Muscle of leg (tissue), 11 donors: ENCODE results near the gene UNK. TPM values are rescaled to one million over a fixed set of nuclear protein-coding genes. Genes with fewer than 3 reads are reported as not detected.

Experiments
- DNase-seq: peaks from one replicate; pipeline ENCODE4 v3.0.0; 2013
- H3K27ac ChIP-seq: one replicate; pipeline ENCODE4 v1.5.1; 2013; ENCODE audit warnings: mild to moderate bottlenecking, low read length, control low read depth
- H3K27me3 ChIP-seq: one replicate; pipeline ENCODE4 v1.6.1; 2013; ENCODE audit warnings: low read length; ENCODE audit not compliant: control insufficient read depth, insufficient read depth
- H3K36me3 ChIP-seq: one replicate; pipeline ENCODE4 v1.6.1; 2013; ENCODE audit warnings: low read length; ENCODE audit not compliant: control insufficient read depth, insufficient read depth
- H3K4me1 ChIP-seq: one replicate; pipeline ENCODE4 v1.6.1; 2013; ENCODE audit warnings: low read length; ENCODE audit not compliant: control insufficient read depth, insufficient read depth
- H3K4me3 ChIP-seq: one replicate; pipeline ENCODE4 v1.5.1; 2013; ENCODE audit warnings: low read length, control low read depth
- H3K9me3 ChIP-seq: replicated peaks from 2 replicates; pipeline ENCODE4 v1.6.1; 2013; ENCODE audit warnings: low read depth, low read length; ENCODE audit not compliant: control insufficient read depth
- WGBS: methylation state at CpG from one replicate; pipeline ENCODE4 v1.1.5; 2013; ENCODE audit warnings: missing lambda C conversion rate; ENCODE audit not compliant: insufficient coverage; 5-methylcytosine and 5-hydroxymethylcytosine counted together
- polyA plus RNA-seq, 8 donors: library from polyadenylated mRNA; unstranded; fragments of 120-200 nt; gene quantifications; one replicate each; pipeline versions ENCODE4 v1.2.1 to v1.2.3, GENCODE V29; 2013; ENCODE audit warnings: inconsistent platforms in 1 of 8, low replicate concordance in 1 of 8; ENCODE audit not compliant: insufficient read length in 8 of 8, insufficient read depth in 1 of 8
- total RNA-seq: library from RNA; stranded (reverse); fragments of 120-200 nt; gene quantifications from one replicate; pipeline ENCODE4 v1.2.4, GENCODE V29; 2013

UNK gene
- total and polyA plus RNA-seq, 9 donors, result 18.6 to 33.8 (median 29.0) TPM

DNA sequence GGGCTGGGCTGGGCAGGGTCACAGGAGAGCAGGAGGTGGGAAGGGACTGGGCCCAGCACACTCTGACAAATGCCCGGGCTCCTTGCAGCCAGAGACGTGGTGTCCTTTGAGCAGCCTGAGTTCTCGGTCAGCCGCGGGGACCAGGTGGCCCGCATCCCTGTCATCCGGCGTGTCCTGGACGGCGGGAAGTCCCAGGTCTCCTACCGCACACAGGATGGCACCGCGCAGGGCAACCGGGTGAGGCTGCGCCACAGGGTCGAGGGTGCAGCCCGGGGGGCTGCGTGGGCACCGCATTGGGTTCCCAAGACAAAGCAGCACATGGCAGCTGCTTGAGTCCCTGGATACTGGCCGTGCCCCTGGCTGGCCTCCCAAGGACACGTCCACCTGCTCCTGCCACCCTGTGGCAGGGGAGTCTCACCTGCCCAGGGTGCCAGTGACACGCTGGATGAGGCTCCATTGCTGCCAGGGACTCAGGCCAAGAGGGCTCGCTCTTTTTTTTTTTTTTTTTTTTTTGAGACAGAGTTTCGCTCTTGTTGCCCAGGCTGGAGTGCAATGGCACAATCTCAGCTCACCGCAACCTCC is 40.9 kb upstream of the UNK start:
- peaks cover 2% of the 10 kb centered on the region for H3K4me1 ChIP-seq
- H3K27me3 ChIP-seq, result no peaks in the 10 kb centered on the region
- H3K4me3 ChIP-seq, result no peak overlapping the region
- no peaks in the 10 kb centered on the region for H3K9me3 ChIP-seq
- H3K36me3 ChIP-seq, result no peaks in the 10 kb centered on the region
- DNase-seq, result no peak
- WGBS, result 91% methylated on average over 16 of the region's 25 CpGs
- no peak overlapping the region for H3K27ac ChIP-seq

DNA sequence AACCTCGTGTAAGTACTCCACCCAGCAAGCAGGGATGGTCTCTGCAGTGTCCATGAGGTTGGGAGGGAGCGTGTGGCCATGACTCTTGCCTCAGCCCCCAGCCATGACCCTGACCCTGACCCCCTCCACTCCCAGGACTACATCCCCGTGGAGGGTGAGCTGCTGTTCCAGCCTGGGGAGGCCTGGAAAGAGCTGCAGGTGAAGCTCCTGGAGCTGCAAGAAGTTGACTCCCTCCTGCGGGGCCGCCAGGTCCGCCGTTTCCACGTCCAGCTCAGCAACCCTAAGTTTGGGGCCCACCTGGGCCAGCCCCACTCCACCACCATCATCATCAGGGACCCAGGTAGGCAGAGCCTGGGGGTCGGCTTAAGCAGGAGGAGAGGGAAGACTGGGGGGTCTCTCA is 35.9 kb upstream of the UNK start:
- 88% methylated on average over 3 of the region's 9 CpGs for WGBS

GRCh38 chr17:75749545-75750389 is 34.8 kb upstream of the UNK start:
- Histone ChIP-seq H3K9me3 (no peaks in the 10 kb centered on the region), H3K36me3 (no peaks in the 10 kb centered on the region), H3K27ac (no peak overlapping the region), H3K27me3 (no peaks in the 10 kb centered on the region), H3K4me3 (no peak overlapping the region), H3K4me1 (peaks cover 31% of the 10 kb centered on the region)
- peak; percentile 70 for DNase-seq
- 4% methylated on average over 10 of the region's 20 CpGs for WGBS

More for the DNA sequence above, 35.9 kb upstream of the UNK start:
- Histone ChIP-seq H3K27ac (no peak overlapping the region), H3K4me3 (no peak overlapping the region), H3K9me3 (no peaks in the 10 kb centered on the region), H3K4me1 (peaks cover 22% of the 10 kb centered on the region), H3K27me3 (no peaks in the 10 kb centered on the region), H3K36me3 (no peaks in the 10 kb centered on the region)
- DNase-seq, result no peak

GRCh38 chr17:75750661-75751423 is 33.8 kb upstream of the UNK start:
- Histone ChIP-seq H3K36me3 (no peaks in the 10 kb centered on the region), H3K27me3 (no peaks in the 10 kb centered on the region), H3K4me1 (peaks cover 42% of the 10 kb centered on the region), H3K9me3 (no peaks in the 10 kb centered on the region), H3K4me3 (no peak overlapping the region), H3K27ac (no peak overlapping the region)
- DNase-seq, result no peak
- 79% methylated on average over 16 of the region's 23 CpGs for WGBS

DNA sequence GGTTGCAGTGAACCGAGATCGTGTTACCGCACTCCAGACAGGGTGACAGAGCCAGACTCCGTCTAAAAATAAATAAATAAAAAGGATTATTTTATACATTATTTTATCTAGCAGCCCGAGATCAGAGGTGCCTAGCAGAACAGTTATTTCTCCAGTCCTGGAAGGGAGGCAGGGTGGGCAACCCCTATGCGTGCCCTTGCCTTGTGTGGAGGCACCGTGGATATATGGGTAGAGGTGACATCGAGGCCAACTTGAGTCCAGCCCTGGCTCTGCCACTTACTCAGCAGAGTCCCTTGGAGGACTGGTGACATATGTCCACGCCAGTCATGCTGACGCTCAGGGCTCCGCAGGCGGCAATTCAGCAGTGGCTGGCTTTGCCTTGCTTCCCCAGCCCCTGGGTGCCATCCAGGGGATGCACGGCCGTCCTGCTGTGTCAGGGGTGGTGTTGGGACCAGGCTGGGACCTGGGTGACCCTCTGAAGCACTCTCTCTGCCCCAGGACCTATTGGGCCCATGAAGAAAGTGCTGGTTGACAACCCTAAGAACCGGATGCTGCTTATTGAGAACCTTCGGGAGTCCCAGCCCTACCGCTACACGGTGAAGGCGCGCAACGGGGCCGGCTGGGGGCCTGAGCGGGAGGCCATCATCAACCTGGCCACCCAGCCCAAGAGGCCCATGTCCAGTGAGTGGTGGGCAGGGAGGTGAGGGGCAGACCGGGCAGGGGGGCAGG is 32.8 kb upstream of the UNK start:
- Histone ChIP-seq H3K9me3 (no peaks in the 10 kb centered on the region), H3K4me3 (no peak overlapping the region), H3K27me3 (no peaks in the 10 kb centered on the region), H3K4me1 (peaks cover 52% of the 10 kb centered on the region), H3K27ac (no peak overlapping the region), H3K36me3 (no peaks in the 10 kb centered on the region)
- peak; percentile 38 for DNase-seq
- 63% methylated on average over 13 of the region's 24 CpGs for WGBS

DNA sequence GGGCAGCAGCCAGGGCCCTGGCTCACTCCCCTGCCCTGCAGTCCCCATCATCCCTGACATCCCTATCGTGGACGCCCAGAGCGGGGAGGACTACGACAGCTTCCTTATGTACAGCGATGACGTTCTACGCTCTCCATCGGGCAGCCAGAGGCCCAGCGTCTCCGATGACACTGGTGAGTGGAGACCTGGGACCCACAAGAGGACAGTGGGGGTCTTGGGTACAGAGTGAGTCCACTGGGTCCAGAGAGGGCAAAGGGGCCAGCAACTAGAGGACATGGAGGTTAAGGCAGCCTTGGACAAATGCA is 32.2 kb upstream of the UNK start:
- Histone ChIP-seq H3K4me1 (peaks cover 52% of the 10 kb centered on the region), H3K27ac (no peak overlapping the region), H3K9me3 (no peaks in the 10 kb centered on the region), H3K36me3 (no peaks in the 10 kb centered on the region), H3K27me3 (no peaks in the 10 kb centered on the region), H3K4me3 (no peak overlapping the region)
- WGBS, result 81% methylated on average over 10 of the region's 10 CpGs
- no peak for DNase-seq

DNA sequence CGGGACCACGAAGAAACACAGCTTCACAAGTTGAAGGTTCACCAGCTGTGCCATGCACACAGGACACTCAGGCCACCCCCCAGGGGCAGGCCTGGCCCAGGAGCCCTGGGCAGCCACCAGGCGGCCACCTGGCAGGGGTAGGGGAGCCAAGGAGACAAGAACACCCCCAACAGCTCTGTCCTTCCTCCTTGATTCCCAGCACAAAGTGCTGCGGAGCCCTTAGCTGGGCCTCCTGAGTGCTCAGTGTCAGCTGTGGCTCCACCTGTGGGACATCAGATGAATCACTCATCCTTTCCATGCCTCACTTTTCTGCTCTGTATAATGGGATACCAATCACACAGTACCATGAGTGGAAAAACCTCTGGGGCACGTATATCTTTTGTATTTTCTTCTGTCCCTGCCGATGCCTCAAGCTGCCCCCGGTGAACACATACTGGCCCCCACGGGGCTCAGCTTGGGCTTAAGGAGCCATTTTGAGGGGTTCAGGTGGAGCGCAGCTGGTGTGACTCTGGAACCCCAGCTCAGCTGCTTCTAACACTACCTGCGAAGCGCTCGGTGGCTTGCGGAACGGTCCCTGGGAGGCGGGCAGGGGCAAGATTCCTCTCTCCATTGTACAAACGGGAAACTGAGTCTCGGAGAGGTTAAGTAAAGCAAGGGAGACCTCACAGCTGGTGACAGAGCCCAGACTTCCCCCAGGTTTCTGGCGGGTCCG is 31.6 kb upstream of the UNK start:
- DNase-seq, result peak; percentile 19
- no peaks in the 10 kb centered on the region for H3K27me3 ChIP-seq
- no peak overlapping the region for H3K27ac ChIP-seq
- 64% methylated on average over 14 of the region's 19 CpGs for WGBS
- H3K4me1 ChIP-seq, result peaks cover 49% of the 10 kb centered on the region
- H3K4me3 ChIP-seq, result peak overlapping the region; percentile 43
- H3K36me3 ChIP-seq, result peaks cover 4% of the 10 kb centered on the region
- H3K9me3 ChIP-seq, result no peaks in the 10 kb centered on the region

DNA sequence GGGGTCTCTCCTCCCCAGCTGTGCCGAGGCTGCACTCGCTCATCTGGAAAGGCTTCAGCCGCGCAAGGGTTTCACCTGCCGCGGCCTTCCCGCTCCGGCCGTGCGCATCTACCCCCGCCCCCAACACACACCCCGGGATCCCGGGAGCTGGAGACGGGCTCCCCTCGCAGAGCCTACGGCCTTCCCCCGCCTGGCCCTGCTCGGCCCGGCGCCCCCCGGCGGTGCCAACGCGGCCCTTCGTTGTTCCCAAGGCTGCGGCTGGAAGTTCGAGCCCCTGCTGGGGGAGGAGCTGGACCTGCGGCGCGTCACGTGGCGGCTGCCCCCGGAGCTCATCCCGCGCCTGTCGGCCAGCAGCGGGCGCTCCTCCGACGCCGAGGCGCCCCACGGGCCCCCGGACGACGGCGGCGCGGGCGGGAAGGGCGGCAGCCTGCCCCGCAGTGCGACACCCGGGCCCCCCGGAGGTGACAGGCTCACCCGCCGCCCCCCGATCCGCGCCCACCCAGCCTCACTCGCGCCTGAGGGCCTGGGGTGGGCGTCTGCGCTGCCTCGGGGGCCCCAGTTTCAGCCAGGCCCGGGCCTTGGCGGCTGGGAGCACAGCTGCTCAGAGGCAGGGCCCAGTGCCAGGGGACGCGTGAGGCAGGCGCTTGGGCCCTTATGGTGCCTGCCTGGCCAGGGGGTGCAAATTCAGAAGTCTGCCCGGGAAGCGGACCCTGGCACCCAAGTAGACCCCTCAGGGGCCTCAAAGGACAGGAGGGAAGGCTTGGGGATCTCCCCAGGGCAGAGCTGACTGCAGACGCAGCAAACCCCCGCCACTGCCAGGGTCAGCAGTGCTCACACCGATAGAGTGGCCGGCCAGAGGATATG is 30.9 kb upstream of the UNK start:
- WGBS, result 2% methylated on average over 71 of the region's 76 CpGs
- DNase-seq, result peak; percentile 87
- peaks cover 10% of the 10 kb centered on the region for H3K36me3 ChIP-seq

More for the DNA sequence above, 30.9 kb upstream of the UNK start:
- peak overlapping the region; percentile 43 for H3K4me3 ChIP-seq
- H3K4me1 ChIP-seq, result peaks cover 49% of the 10 kb centered on the region
- no peaks in the 10 kb centered on the region for H3K27me3 ChIP-seq
- H3K27ac ChIP-seq, result peak overlapping the region; percentile 72
- no peaks in the 10 kb centered on the region for H3K9me3 ChIP-seq
